ENCODE data around the gene TBCD.

TBCD gene

DNA sequence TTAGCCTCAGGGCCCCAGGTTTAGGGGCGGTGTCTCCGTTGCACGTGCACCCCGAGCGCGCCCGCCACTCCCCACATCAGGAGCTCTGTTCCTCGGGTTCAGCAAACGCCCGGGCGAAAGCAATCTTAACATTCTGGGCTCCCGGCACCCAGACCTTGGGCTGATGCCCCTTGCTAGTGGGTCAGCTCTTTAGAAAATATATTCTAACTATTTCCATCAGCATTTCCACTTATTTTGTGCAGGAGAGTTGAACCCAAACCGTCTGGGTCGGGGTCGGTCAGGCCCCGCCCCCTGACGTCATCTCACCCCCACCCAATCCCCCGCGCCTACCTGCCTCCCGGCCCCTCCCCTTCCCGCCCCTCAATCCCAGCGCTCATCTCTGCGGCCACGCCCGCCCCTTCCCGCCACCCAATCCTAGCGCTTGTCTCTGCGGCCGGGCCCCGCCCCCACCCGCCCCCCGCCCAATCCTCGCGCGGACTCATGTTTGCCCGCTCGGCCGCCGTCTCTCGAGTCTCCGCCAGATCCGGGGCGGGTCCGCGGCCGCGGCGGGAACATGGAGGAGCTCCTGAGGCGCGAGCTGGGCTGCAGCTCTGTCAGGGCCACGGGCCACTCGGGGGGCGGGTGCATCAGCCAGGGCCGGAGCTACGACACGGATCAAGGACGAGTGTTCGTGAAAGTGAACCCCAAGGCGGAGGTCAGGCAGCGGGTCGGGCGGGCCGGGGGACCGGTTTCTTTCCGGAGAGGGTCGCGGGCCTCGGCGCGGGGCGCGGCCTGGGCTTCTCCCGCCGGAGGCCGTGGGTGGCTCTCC, 35.5 kb upstream of the TBCD start, which contains the start of gene FN3KRP:
Gene FN3KRP, plus strand, starts transcription at position 504 of the 808 bp plus-strand sequence. Its CDS starts 50 bp downstream, at position 554.
- H3K4me1 Mint-ChIP-seq (ENCODE audit: low read depth in 2 of 2) = peaks cover 14 to 15% of the 10 kb centered on the region in 2 donors
- ATAC-seq (replicated peaks) = peak; percentile 92

GRCh38 chr17:82718986-82719685, 32.7 kb upstream of the TBCD start:
- Mint-ChIP-seq H3K4me3 (no peak overlapping the region), H3K9me3 (no peaks in the 10 kb centered on the region), H3K27ac (no peak overlapping the region), H3K4me1 (ENCODE audit: low read depth in 2 of 2) (peaks cover 15 to 16% of the 10 kb centered on the region in 2 donors), H3K36me3 (ENCODE audit: insufficient read depth) (peaks cover 18% of the 10 kb centered on the region), H3K27me3 (no peaks in the 10 kb centered on the region)
- DNase-seq = no peak
- no peak for ATAC-seq (replicated peaks)

More for the DNA sequence above, 35.5 kb upstream of the TBCD start, which contains the start of gene FN3KRP:
- DNase-seq = peak; percentile 80 to 87 (median 83)
- Mint-ChIP-seq H3K27ac (peak within 1 kb of the TSS; percentile 79 to 89), H3K27me3 (no peaks in the 10 kb centered on the region), H3K4me3 (peak within 1 kb of the TSS; percentile 89 to 94), H3K36me3 (ENCODE audit: insufficient read depth) (peaks cover 18% of the 10 kb centered on the region), H3K9me3 (no peaks in the 10 kb centered on the region)

DNA sequence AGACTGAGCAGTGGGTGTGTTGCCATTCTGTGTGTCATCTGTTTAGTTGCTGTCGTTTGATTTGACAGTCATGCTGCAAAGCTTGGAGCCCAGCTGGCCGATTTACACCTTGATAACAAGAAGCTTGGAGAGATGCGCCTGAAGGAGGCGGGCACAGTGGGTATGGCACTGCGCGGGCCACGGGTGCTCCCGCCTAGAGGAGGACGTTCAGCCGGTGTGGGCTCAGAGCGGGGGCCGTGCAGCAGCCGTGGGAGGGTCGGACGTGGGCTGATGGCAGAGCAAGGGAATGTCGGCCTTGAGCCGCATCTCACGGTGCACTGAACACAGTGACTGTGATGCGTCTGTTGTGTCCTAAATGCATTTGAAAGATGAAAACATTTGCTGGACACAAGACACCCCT, 31.7 kb upstream of the TBCD start:
- Mint-ChIP-seq H3K4me3 (peak overlapping the region in 1 of 2 donors; percentile 3), H3K27ac (no peak overlapping the region), H3K4me1 (ENCODE audit: low read depth in 2 of 2) (peaks cover 15 to 16% of the 10 kb centered on the region in 2 donors), H3K36me3 (ENCODE audit: insufficient read depth) (peaks cover 18% of the 10 kb centered on the region), H3K9me3 (no peaks in the 10 kb centered on the region), H3K27me3 (no peaks in the 10 kb centered on the region)
- DNase-seq = no peak
- ATAC-seq (replicated peaks) = no peak

DNA sequence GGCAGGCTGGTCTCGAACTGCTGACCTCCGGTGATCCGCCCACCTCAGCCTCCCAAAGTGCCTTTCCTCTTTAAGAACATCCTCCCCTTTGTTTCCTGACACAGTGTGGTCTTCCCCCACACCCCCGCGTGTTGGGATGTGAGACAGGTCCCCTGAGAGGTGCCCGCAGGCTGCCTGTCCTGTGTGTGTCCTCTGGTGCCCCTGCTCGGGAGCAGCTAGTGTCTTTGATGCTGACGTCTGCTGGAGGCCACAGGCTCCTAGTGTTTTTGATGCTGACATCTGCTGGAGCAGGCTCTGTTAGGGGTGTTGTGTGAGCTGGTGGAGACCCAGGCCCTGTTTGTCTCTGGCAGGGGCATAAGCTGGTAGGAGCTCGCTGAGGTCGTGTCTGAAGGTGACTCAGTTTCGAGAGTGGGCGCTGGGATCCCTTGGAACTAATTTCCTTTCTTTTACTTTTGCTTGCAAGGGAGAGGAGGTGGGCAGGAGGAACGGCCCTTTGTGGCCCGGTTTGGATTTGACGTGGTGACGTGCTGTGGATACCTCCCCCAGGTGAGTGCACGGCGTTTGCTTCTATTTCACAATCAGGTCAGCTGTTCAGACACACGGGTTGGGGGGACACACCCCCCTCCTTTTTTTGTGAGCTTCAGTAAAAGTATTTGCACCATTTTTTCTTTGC, 29.4 kb upstream of the TBCD start:
- peaks cover 15% of the 10 kb centered on the region for H3K36me3 Mint-ChIP-seq (ENCODE audit: insufficient read depth)
- H3K27me3 Mint-ChIP-seq = no peaks in the 10 kb centered on the region
- H3K27ac Mint-ChIP-seq = no peak overlapping the region
- DNase-seq (no peak), ATAC-seq (replicated peaks) (no peak)
- H3K4me3 Mint-ChIP-seq = no peak overlapping the region
- no peaks in the 10 kb centered on the region for H3K9me3 Mint-ChIP-seq
- peaks cover 7 to 8% of the 10 kb centered on the region in 2 donors for H3K4me1 Mint-ChIP-seq (ENCODE audit: low read depth in 2 of 2)

GRCh38 chr17:82723169-82723807, 28.6 kb upstream of the TBCD start:
- Mint-ChIP-seq H3K27ac (no peak overlapping the region), H3K36me3 (ENCODE audit: insufficient read depth) (peaks cover 17% of the 10 kb centered on the region), H3K4me3 (no peak overlapping the region), H3K27me3 (no peaks in the 10 kb centered on the region), H3K9me3 (no peaks in the 10 kb centered on the region), H3K4me1 (ENCODE audit: low read depth in 2 of 2) (peaks cover 0 to 2% of the 10 kb centered on the region in 2 donors)
- DNase-seq (no peak), ATAC-seq (replicated peaks) (no peak)

- ATAC-seq (replicated peaks) (no peak), DNase-seq (no peak)
- Mint-ChIP-seq H3K36me3 (ENCODE audit: insufficient read depth) (peaks cover 15% of the 10 kb centered on the region), H3K27ac (no peak overlapping the region), H3K27me3 (no peaks in the 10 kb centered on the region), H3K4me3 (no peak overlapping the region), H3K4me1 (ENCODE audit: low read depth in 2 of 2) (peaks cover 0 to 2% of the 10 kb centered on the region in 2 donors), H3K9me3 (no peaks in the 10 kb centered on the region)
Measured at GRCh38 chr17:82726427-82726826, 25.4 kb upstream of the TBCD start.

GRCh38 chr17:82729479-82730260, 22.2 kb upstream of the TBCD start:
- no peaks in the 10 kb centered on the region for H3K27me3 Mint-ChIP-seq
- ATAC-seq (replicated peaks) (no peak), DNase-seq (no peak)
- peaks cover 3 to 8% of the 10 kb centered on the region in 2 donors for H3K9me3 Mint-ChIP-seq
- H3K4me3 Mint-ChIP-seq = no peak overlapping the region
- peaks cover 15% of the 10 kb centered on the region for H3K36me3 Mint-ChIP-seq (ENCODE audit: insufficient read depth)
- no peaks in the 10 kb centered on the region for H3K4me1 Mint-ChIP-seq (ENCODE audit: low read depth in 2 of 2)
- H3K27ac Mint-ChIP-seq = no peak overlapping the region

DNA sequence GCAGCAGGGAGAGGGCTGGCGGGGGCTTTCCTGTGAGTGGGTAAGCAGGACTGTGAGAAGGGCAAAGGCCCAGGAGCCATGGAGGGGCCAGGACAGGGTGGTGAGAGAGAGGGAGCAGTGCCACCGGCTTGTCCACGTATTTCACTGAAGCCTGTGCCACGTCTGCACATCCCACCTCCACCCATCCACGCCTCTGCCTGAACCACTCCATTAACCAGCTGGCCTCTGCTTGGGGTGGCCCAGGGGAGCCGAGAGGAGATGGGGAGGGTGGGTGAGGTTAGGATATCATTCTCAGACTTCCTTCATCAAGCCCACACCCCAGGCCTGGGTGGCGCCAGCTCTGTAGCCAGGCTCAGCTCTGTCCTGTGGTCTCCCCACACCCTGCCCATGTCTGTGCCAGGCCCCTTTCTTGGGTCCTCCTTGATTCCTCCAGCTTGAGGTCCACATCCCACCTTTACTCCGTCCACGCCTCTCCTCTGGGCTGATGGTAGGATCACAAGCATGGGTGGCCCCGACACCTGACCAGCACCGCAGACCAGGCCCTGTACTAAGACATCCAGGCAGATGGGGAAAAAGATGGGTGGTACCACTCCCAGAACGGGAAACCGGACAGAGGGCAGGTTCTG, 19.6 kb upstream of the TBCD start:
- no peak for ATAC-seq (replicated peaks)
- no peak overlapping the region for H3K4me3 Mint-ChIP-seq
- no peak for DNase-seq
- H3K9me3 Mint-ChIP-seq = peaks cover 3 to 8% of the 10 kb centered on the region in 2 donors
- H3K27ac Mint-ChIP-seq = no peak overlapping the region
- H3K27me3 Mint-ChIP-seq = no peaks in the 10 kb centered on the region
- peaks cover 10% of the 10 kb centered on the region for H3K36me3 Mint-ChIP-seq (ENCODE audit: insufficient read depth)
- peaks cover 2 to 4% of the 10 kb centered on the region in 2 donors for H3K4me1 Mint-ChIP-seq (ENCODE audit: low read depth in 2 of 2)

DNA sequence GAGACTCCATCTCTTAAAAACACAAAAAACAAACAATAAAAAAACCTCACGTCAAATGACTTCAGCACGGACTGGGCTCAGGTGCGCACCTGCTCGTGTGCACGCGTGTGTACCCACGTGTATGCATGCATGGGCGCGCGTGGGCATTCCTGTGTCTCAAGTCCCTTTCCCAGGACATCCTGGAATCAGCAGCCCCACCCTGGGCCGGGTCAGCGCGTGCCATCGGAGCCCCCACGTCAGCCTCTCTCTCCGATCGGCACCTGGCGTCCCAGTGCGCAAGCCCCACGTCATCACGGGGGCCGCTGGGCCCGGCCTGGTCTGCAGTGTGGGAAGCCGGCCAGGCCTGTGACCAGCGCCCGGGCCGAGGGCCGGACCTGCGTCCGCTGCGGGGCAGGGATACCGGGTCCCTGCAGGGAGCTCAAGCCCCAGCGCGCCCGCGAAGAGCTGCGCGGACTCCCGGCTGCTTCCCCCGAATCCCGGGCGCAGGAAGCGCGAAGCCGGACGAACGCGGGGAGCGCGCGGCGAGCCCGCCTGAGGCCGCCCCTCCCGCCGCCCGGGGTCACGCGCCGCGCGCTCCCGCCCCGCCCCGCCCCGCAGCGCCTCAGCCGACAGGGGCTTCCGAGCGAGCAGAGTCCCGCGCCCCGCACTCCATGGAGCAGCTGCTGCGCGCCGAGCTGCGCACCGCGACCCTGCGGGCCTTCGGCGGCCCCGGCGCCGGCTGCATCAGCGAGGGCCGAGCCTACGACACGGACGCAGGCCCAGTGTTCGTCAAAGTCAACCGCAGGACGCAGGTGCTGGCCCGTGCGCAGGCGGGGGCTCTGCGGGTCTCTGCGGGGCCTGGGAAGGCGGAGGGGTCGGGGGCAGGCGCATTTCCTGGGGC, 16.6 kb upstream of the TBCD start, which contains the start of gene FN3K:
Gene FN3K, plus strand, starts transcription at position 629 of the 880 bp plus-strand sequence. Its CDS starts 22 bp downstream, at position 651.
- Mint-ChIP-seq H3K4me3 (peak within 1 kb of the TSS; percentile 56 to 66), H3K9me3 (peaks cover 3 to 8% of the 10 kb centered on the region in 2 donors), H3K27me3 (no peaks in the 10 kb centered on the region), H3K36me3 (ENCODE audit: insufficient read depth) (no peaks in the 10 kb centered on the region), H3K4me1 (ENCODE audit: low read depth in 2 of 2) (peaks cover 2 to 4% of the 10 kb centered on the region in 2 donors), H3K27ac (peak within 1 kb of the TSS in 1 of 2 donors; percentile 55)
- DNase-seq (no peak), ATAC-seq (replicated peaks) (peak; percentile 81)

DNA sequence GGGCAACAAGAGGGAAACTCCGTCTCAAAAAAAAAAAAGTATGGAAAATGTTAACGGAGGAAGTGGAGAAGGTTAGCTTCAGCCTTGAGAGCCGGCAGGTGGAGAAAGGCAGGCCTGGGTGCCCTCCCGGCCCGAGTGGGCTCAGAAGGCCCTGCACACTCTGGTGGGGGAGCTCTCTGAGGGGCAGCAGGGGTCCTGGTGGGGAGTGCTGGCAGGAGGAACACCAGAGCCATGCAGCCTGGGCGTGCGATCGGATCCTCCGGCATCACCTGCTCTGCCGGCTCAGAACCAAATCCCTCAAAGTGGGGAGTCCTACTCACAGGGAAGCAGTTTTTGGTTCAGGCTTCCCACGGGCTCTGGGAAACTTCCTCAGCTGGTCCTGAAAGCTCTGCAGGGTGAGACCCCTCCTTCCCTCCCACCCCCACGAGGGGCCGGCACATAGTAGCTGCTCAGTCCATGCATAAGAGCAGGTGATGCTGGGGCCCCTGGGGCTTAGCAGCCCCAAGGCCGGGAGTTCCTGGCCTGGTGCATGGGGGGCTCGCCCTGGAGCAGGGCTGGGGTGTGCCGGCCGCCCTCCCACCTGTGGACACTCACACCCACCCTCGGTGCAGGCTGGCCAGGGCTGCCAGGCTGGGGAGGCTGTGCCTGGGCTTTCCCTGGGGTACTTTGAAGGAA, 15.2 kb upstream of the TBCD start:
- peaks cover 2 to 4% of the 10 kb centered on the region in 2 donors for H3K4me1 Mint-ChIP-seq (ENCODE audit: low read depth in 2 of 2)
- no peak overlapping the region for H3K4me3 Mint-ChIP-seq
- no peak for DNase-seq
- ATAC-seq (replicated peaks) = no peak
- peaks cover 5% of the 10 kb centered on the region for H3K36me3 Mint-ChIP-seq (ENCODE audit: insufficient read depth)
- H3K9me3 Mint-ChIP-seq = peaks cover 3 to 14% of the 10 kb centered on the region in 2 donors
- H3K27ac Mint-ChIP-seq = no peak overlapping the region
- H3K27me3 Mint-ChIP-seq = no peaks in the 10 kb centered on the region
